Keratinocyte (primary cell): Measurements from ENCODE around the gene MFAP4. TPM values are rescaled to one million over a fixed set of nuclear protein-coding genes. Genes with fewer than 3 reads are reported as not detected.

Source experiments
- DNase-seq: peaks from one replicate; pipeline ENCODE4 v3.0.0-alpha.2; 2011; ENCODE audit warnings: low read depth, missing footprints, low spot score
- FAIRE-seq: peaks from 2 replicates; lab custom pipeline; 2011; peaks lifted over from hg19 to GRCh38; lab: Jason Lieb, UNC
- H2AFZ ChIP-seq: 2 replicates; pipeline ENCODE4 v1.6.0; 2012; ENCODE audit warnings: low read length, control low read depth, inconsistent platforms; ENCODE audit not compliant: control insufficient read depth
- H3K27ac ChIP-seq: 2 replicates; pipeline ENCODE4 v1.5.1; 2011; ENCODE audit warnings: low read length; ENCODE audit not compliant: control insufficient read depth, insufficient read depth
- H3K27me3 ChIP-seq: 3 replicates; pipeline ENCODE4 v1.6.0; 2011; ENCODE audit warnings: low read length; ENCODE audit not compliant: control insufficient read depth, insufficient read depth; ENCODE audit errors: extremely low read depth
- H3K36me3 ChIP-seq, 2 experiments: 2 replicates in 1 of 2; 3 replicates in 1 of 2; pipeline ENCODE4 v1.5.1; 2011; ENCODE audit warnings: low read length in 2 of 2, mild to moderate bottlenecking in 1 of 2; ENCODE audit not compliant: control insufficient read depth in 2 of 2, insufficient read depth in 2 of 2; ENCODE audit errors: extremely low read depth in 1 of 2
- H3K4me1 ChIP-seq: 3 replicates; pipeline ENCODE4 v1.5.1; 2011; ENCODE audit warnings: low read length; ENCODE audit not compliant: control insufficient read depth, insufficient read depth; ENCODE audit errors: extremely low read depth
- H3K4me2 ChIP-seq: 3 replicates; pipeline ENCODE4 v1.6.0; 2011; ENCODE audit warnings: low read depth, low read length; ENCODE audit not compliant: control insufficient read depth, insufficient read depth; ENCODE audit errors: extremely low read depth
- H3K4me3 ChIP-seq, 3 experiments: fragments of 200-600 bp in 1 of 3; sonication (generic) in 1 of 3; 2 replicates in 2 of 3; 3 replicates in 1 of 3; pipeline ENCODE4 v1.5.1; 2011 to 2016; ENCODE audit warnings: low read length in 3 of 3, mild to moderate bottlenecking in 3 of 3, control low read depth in 2 of 3, inconsistent platforms in 1 of 3, low read depth in 1 of 3, mixed read lengths in 1 of 3, mixed run types in 1 of 3, moderate library complexity in 1 of 3; ENCODE audit not compliant: control insufficient read depth in 2 of 3, insufficient read depth in 2 of 3; ENCODE audit errors: extremely low read depth in 1 of 3
- H3K79me2 ChIP-seq: 2 replicates; pipeline ENCODE4 v1.6.0; 2012; ENCODE audit warnings: low read length; ENCODE audit not compliant: control insufficient read depth, insufficient read depth
- H3K9ac ChIP-seq: 3 replicates; pipeline ENCODE4 v1.6.0; 2011; ENCODE audit warnings: low read length; ENCODE audit not compliant: control insufficient read depth, insufficient read depth; ENCODE audit errors: extremely low read depth
- H3K9me1 ChIP-seq: 3 replicates; pipeline ENCODE4 v1.6.0; 2011; ENCODE audit warnings: low read length; ENCODE audit not compliant: control insufficient read depth, insufficient read depth; ENCODE audit errors: extremely low read depth
- H3K9me3 ChIP-seq: 2 replicates; pipeline ENCODE4 v1.5.1; 2012; ENCODE audit warnings: low read depth, low read length; ENCODE audit not compliant: control insufficient read depth
- H4K20me1 ChIP-seq: 3 replicates; pipeline ENCODE4 v1.6.0; 2011; ENCODE audit warnings: low read length; ENCODE audit not compliant: control insufficient read depth, insufficient read depth; ENCODE audit errors: extremely low read depth
- EZH2 ChIP-seq: IDR thresholded peaks from one replicate; pipeline ENCODE4 v1.6.1; 2012; ENCODE audit warnings: inconsistent platforms, mild to moderate bottlenecking, low read length, moderate library complexity
- dilution Hi-C: fragments of 300-500 bp; cut with MboI; formaldehyde crosslinking; loops from one replicate; pipeline ENCODE4 v1.7.0; 2020; ENCODE audit warnings: low sequenced_read_pairs; ENCODE audit not compliant: extremely low pct_ligation_motif_present
- polyA plus RNA-seq, 5 experiments: library from polyadenylated mRNA; depleted of rRNA in 3 of 5; stranded (reverse) in 3 of 5; stranded (forward) in 1 of 5; unstranded in 1 of 5; fragments of >200 nt; gene quantifications; 1 replicate in 1 of 5; 2 replicates in 3 of 5; 3 replicates in 1 of 5; pipeline versions ENCODE4 v1.2.1 to v1.2.3, GENCODE V29; 2011 to 2012; ENCODE audit warnings: missing spikeins in 2 of 5, low read depth in 1 of 5, low replicate concordance in 1 of 5
- TF ChIP-seq, protein P1 (sequence below), 3 experiments: IDR thresholded peaks in 1 of 3; conservative IDR thresholded peaks in 1 of 3; optimal IDR thresholded peaks in 1 of 3; 2 replicates in 2 of 3; 3 replicates in 1 of 3; pipeline versions ENCODE3 to v1.5.1; 2011; ENCODE audit warnings: low read length in 3 of 3, mild to moderate bottlenecking in 3 of 3, moderate library complexity in 2 of 3, control low read depth in 1 of 3, inconsistent platforms in 1 of 3; ENCODE audit not compliant: insufficient read depth in 2 of 3; ENCODE audit errors: extremely low read depth in 1 of 3

The MFAP4 gene
- polyA plus RNA-seq, 1 donor (not counting 4 experiments of a cell fraction or from before 2014, with no cell fraction given): not detected

GRCh38 chr17:19433255-19433654 lies 46.3 kb upstream of the MFAP4 start:
- dilution Hi-C loops: no loop called here
- TF ChIP-seq EZH2: no peak
- TF ChIP-seq, protein P1, sequence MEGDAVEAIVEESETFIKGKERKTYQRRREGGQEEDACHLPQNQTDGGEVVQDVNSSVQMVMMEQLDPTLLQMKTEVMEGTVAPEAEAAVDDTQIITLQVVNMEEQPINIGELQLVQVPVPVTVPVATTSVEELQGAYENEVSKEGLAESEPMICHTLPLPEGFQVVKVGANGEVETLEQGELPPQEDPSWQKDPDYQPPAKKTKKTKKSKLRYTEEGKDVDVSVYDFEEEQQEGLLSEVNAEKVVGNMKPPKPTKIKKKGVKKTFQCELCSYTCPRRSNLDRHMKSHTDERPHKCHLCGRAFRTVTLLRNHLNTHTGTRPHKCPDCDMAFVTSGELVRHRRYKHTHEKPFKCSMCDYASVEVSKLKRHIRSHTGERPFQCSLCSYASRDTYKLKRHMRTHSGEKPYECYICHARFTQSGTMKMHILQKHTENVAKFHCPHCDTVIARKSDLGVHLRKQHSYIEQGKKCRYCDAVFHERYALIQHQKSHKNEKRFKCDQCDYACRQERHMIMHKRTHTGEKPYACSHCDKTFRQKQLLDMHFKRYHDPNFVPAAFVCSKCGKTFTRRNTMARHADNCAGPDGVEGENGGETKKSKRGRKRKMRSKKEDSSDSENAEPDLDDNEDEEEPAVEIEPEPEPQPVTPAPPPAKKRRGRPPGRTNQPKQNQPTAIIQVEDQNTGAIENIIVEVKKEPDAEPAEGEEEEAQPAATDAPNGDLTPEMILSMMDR (optimal IDR thresholded peaks at IDR 0.05 in 1 of 3, IDR thresholded peaks at IDR 0.05 in 1 of 3, conservative IDR thresholded peaks at IDR 0.05 in 1 of 3; ENCODE audit: extremely low read depth in 1 of 3, insufficient read depth in 2 of 3, low read length in 3 of 3): no peak
- Histone ChIP-seq H3K79me2 (no peaks in the 10 kb centered on the region), H3K4me2 (no peak overlapping the region), H3K36me3 (no peaks in the 10 kb centered on the region), H4K20me1 (no peaks in the 10 kb centered on the region), H2AFZ (no peak overlapping the region), H3K9me1 (no peaks in the 10 kb centered on the region), H3K27ac (no peak overlapping the region), H3K9me3 (no peaks in the 10 kb centered on the region), H3K4me1 (no peaks in the 10 kb centered on the region), H3K27me3 (no peaks in the 10 kb centered on the region), H3K4me3 (no peak overlapping the region), H3K9ac (no peak overlapping the region)
- no peak for DNase-seq
- no peak for FAIRE-seq

DNA sequence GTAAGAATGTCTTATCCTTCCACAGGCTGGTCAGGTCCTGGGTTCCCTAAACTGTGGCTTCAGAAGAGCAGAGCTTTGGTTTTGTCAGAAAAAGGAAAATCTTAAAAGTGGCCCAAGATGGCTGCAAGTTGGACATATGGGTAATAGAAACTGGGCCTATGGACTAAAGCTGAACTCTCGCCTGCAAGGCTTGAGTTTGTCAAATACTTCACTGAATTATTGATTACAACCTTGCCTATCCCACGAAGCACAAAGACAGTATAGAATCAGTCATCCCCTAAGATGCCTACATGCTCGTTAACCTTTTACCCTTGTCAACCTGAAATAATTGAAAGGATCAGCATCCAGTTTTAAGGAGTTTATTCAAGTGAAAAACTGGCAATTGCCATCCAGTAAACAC lies 44.7 kb upstream of the MFAP4 start:
- no peak for TF ChIP-seq EZH2

GRCh38 chr17:19426631-19427030 lies 39.6 kb upstream of the MFAP4 start:
- FAIRE-seq (no peak), DNase-seq (no peak)
- Histone ChIP-seq H3K36me3 (no peaks in the 10 kb centered on the region), H3K9me1 (no peaks in the 10 kb centered on the region), H3K4me1 (no peaks in the 10 kb centered on the region), H3K4me3 (no peak overlapping the region), H3K27me3 (no peaks in the 10 kb centered on the region), H2AFZ (no peak overlapping the region), H4K20me1 (no peaks in the 10 kb centered on the region), H3K9me3 (no peaks in the 10 kb centered on the region), H3K79me2 (no peaks in the 10 kb centered on the region), H3K27ac (no peak overlapping the region), H3K9ac (no peak overlapping the region), H3K4me2 (no peak overlapping the region)
- TF ChIP-seq EZH2: no peak
- TF ChIP-seq, protein P1 (optimal IDR thresholded peaks at IDR 0.05 in 1 of 3, IDR thresholded peaks at IDR 0.05 in 1 of 3, conservative IDR thresholded peaks at IDR 0.05 in 1 of 3; ENCODE audit: extremely low read depth in 1 of 3, insufficient read depth in 2 of 3, low read length in 3 of 3): no peak
- dilution Hi-C loops: no loop called here

More for the DNA sequence above, 44.7 kb upstream of the MFAP4 start:
- FAIRE-seq (no peak), DNase-seq (no peak)
- H3K27me3 ChIP-seq: no peaks in the 10 kb centered on the region
- dilution Hi-C loops: no loop called here
- no peak overlapping the region for H3K4me2 ChIP-seq
- no peaks in the 10 kb centered on the region for H3K9me1 ChIP-seq
- no peaks in the 10 kb centered on the region for H3K4me1 ChIP-seq
- no peak overlapping the region for H3K9ac ChIP-seq
- no peaks in the 10 kb centered on the region for H3K36me3 ChIP-seq
- H3K79me2 ChIP-seq: no peaks in the 10 kb centered on the region
- no peak overlapping the region for H3K4me3 ChIP-seq
- no peaks in the 10 kb centered on the region for H4K20me1 ChIP-seq
- H2AFZ ChIP-seq: no peak overlapping the region
- H3K27ac ChIP-seq: no peak overlapping the region
- H3K9me3 ChIP-seq: no peaks in the 10 kb centered on the region
